Effector memory CD4-positive, alpha-beta T cell (primary cell): ENCODE results near the gene IGFBP2.

ENCODE experiments used
- DNase-seq, 3 donors: peaks; one replicate each; pipeline ENCODE4 v3.0.0-alpha.2; 2020
- H3K27ac ChIP-seq: 2 replicates; pipeline ENCODE4 v1.7.0; 2013; ENCODE audit warnings: mild to moderate bottlenecking, low read length, moderate library complexity; ENCODE audit not compliant: insufficient read depth, poor library complexity, severe bottlenecking
- H3K27me3 ChIP-seq: replicated peaks from 2 replicates; pipeline ENCODE4 v1.7.0; 2013; ENCODE audit warnings: mild to moderate bottlenecking, low read length; ENCODE audit not compliant: insufficient read depth, control insufficient read depth, poor library complexity, severe bottlenecking
- H3K36me3 ChIP-seq: 2 replicates; pipeline ENCODE4 v1.7.0; 2013; ENCODE audit warnings: mild to moderate bottlenecking, low read length, moderate library complexity; ENCODE audit not compliant: control insufficient read depth, insufficient read depth
- H3K4me1 ChIP-seq: 2 replicates; pipeline ENCODE4 v1.7.0; 2013; ENCODE audit warnings: low read length, mild to moderate bottlenecking; ENCODE audit not compliant: control insufficient read depth, insufficient read depth, poor library complexity, severe bottlenecking
- H3K4me3 ChIP-seq: 2 replicates; pipeline ENCODE4 v1.7.0; 2013; ENCODE audit warnings: low read length, low read depth, mild to moderate bottlenecking; ENCODE audit not compliant: insufficient read depth, poor library complexity, severe bottlenecking
- H3K9me3 ChIP-seq: 2 replicates; pipeline ENCODE4 v1.7.0; 2013; ENCODE audit warnings: mild to moderate bottlenecking, low read length, moderate library complexity; ENCODE audit not compliant: control insufficient read depth

Gene IGFBP2

DNA sequence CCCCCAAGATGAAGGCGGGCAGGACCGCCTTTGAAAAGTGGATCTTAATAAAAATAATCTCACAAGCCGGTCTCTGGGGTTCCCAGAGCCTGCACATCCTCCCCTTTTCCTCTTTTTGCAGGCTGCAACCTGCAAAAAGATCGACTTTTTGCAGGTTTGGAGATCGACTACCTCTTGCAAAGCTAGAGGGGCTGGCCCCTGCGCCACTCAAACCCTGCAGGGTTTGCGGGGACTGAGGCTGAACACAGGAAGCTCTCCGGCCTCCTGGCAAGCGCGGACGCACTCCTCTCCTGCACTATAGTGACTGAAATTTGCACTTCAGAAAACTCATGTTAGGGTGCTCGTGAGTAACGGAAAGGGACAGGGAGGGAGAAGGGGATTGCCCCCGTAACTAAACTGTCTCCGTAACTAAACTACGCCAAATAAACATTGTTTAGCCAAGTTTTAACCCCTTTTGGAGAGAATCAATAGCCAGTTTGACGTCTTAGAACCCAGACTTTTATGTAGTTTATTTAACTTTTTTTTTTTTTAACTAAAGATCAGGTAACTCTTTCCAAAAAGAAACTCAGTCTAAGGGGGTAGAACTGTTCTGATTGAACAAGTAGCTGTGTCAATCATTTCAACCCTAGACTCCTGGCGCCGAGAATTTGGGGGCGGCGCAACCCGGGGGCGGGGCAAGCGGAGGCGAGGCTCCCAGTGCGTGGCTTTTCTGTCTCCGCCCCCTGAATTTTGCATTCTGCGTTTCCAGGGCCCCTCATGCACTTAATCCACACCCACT, 59.6 kb downstream of the IGFBP2 start:
- H3K36me3 ChIP-seq, result no peaks in the 10 kb centered on the region
- peak overlapping the region; percentile 48 for H3K4me3 ChIP-seq
- peaks cover 35% of the 10 kb centered on the region for H3K27me3 ChIP-seq
- H3K27ac ChIP-seq, result no peak overlapping the region
- peaks cover 31% of the 10 kb centered on the region for H3K4me1 ChIP-seq
- no peaks in the 10 kb centered on the region for H3K9me3 ChIP-seq
- DNase-seq, result no peak

DNA sequence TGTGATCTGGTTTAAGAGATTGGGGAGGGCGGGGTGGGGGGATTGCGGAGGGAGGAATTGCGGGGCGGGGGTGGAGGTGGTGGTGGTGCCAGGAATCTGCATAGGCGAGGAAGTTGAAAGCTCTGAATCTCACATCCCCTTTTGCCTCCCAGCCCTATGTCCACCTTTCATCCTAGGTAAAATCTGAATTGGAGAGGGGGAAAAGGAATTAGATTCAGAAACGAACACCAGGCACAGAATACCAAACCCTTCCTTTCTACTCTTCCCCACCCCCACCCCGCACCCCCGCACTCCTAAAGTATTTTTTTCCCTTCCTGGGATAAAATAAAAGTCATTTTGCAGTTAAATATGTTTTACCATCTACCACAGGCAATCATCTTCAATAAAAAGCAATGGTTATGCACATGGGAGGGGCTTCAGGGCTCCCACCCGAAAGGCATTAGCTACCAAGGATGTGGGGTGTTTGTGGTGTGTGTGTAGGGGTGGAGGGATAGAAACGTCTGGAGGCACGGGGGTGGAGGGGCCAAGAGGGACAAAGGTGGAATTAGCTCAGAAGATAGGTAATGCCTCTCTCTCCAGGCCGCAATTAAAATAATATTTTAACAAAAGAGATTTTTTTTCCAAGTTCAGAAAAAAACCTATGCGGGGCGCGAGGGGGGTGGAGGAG, 60.3 kb downstream of the IGFBP2 start:
- no peak overlapping the region for H3K27ac ChIP-seq
- H3K9me3 ChIP-seq, result no peaks in the 10 kb centered on the region
- peaks cover 37% of the 10 kb centered on the region for H3K27me3 ChIP-seq
- peak overlapping the region; percentile 48 for H3K4me3 ChIP-seq
- H3K36me3 ChIP-seq, result no peaks in the 10 kb centered on the region
- H3K4me1 ChIP-seq, result peaks cover 31% of the 10 kb centered on the region
- no peak for DNase-seq

DNA sequence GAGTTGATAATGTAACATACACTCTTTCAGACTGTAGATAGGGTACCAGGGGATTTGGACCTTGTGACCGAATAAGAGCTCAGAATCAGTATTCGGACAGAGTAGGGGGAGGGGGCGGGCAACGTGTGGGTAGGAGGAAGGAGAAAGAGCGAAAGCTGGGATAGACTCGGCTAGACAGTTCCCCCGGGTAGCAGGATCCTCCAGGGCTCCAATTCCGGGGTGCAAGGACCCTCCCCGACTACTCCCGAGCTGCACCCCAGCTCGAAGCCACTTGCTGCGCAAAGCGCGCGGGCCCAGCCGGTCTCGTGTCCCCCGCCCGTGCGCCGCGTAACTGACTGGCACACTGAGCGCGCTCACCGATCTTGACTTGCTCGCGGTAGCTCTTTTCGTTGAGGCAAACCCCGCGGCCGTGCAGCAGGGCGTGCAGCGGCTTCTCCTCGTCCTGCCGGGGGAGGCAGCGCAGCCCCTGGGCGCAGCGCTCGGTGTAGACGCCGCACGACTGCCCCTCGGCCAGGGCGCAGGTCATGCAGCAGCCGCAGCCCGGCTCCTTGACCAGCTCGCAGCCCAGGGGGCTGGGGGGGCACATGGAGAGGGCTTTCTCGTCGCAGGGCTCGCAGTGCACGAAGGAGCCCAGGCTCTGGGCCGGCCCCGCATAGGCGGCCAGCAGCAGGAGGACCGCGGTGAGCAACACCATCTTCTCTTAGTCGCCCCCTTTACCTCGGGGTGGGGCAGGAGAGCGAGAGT, 61.0 kb downstream of the IGFBP2 start:
- no peak for DNase-seq
- H3K27ac ChIP-seq, result no peak overlapping the region
- H3K27me3 ChIP-seq, result peaks cover 41% of the 10 kb centered on the region
- peaks cover 31% of the 10 kb centered on the region for H3K4me1 ChIP-seq
- no peaks in the 10 kb centered on the region for H3K9me3 ChIP-seq
- no peaks in the 10 kb centered on the region for H3K36me3 ChIP-seq
- H3K4me3 ChIP-seq, result peak overlapping the region; percentile 31

DNA sequence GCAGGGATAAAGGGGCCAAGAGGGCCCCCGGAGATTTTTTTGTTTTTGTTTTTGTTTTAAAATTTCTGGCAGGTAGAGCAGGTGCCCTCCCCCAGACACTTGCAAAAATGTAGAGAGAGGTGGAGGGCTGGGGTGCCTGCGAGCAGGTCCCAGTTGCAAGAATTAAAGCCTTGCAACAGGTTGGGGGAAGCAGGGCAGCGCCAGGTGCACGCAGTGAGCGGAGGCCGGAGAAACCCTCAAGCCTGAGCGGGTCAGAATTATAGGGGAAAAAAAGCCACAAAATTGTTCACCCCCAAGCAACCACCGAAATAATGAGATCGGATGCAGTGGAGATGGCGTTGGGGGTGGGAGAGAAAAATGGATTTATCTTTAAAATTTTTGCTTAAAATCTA, 61.6 kb downstream of the IGFBP2 start:
- Histone ChIP-seq H3K9me3 (no peaks in the 10 kb centered on the region), H3K4me3 (no peak overlapping the region), H3K36me3 (no peaks in the 10 kb centered on the region), H3K4me1 (peaks cover 31% of the 10 kb centered on the region), H3K27me3 (peaks cover 41% of the 10 kb centered on the region), H3K27ac (no peak overlapping the region)
- DNase-seq, result no peak

DNA sequence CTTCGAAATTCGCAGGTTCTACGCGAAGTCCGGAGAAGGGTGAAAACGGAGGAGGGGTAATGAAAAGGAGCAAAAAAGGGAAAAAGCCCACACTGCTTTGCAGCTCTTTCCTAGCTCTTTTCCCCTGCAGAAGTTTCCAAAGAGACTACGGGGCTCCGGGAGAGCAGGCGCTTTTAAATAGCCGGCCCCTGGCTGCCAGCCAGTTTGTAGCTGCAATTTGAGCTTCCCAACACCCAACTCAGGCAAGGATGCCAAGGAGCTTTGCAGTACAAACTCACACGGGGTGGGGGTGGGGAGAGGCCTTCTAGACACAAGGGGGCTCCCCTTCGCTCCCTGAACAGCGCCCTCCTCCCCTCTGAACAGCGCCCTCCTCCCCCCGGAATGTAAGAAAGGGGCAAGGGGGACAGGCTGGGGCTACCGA, 62.2 kb downstream of the IGFBP2 start, which contains the start of gene IGFBP5:
IGFBP5 (minus strand) TSS at position 149 of the 421 bp plus-strand sequence. CDS start 774 bp downstream, outside the sequence.
- no peak for DNase-seq
- peaks cover 31% of the 10 kb centered on the region for H3K4me1 ChIP-seq
- peaks cover 41% of the 10 kb centered on the region for H3K27me3 ChIP-seq
- H3K27ac ChIP-seq, result no peak within 1 kb of the TSS
- no peaks in the 10 kb centered on the region for H3K36me3 ChIP-seq
- H3K4me3 ChIP-seq, result peak within 1 kb of the TSS; percentile 31
- H3K9me3 ChIP-seq, result no peaks in the 10 kb centered on the region

DNA sequence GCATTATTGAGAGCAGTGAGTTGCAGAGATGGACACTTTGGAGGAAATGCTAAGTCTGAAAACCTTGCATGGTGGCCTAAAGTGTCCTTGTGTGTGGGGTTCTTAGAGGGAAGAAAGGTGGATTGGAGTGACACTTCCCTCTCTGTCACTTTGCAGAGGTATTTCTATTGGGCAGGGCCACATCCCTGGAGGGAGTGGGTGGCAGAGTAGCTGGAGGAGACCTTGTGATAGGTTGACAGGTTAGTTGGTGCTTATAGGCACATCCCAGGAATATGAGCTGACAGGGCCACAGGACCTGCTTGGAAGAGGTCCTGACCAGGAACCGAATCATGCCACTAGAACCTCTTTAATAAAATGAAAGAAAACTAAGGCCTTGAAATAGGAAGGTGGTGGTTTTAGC, 63.1 kb downstream of the IGFBP2 start:
- H3K27ac ChIP-seq, result no peak overlapping the region
- no peaks in the 10 kb centered on the region for H3K9me3 ChIP-seq
- peaks cover 27% of the 10 kb centered on the region for H3K4me1 ChIP-seq
- no peaks in the 10 kb centered on the region for H3K36me3 ChIP-seq
- no peak overlapping the region for H3K4me3 ChIP-seq
- no peak for DNase-seq
- peaks cover 41% of the 10 kb centered on the region for H3K27me3 ChIP-seq

DNA sequence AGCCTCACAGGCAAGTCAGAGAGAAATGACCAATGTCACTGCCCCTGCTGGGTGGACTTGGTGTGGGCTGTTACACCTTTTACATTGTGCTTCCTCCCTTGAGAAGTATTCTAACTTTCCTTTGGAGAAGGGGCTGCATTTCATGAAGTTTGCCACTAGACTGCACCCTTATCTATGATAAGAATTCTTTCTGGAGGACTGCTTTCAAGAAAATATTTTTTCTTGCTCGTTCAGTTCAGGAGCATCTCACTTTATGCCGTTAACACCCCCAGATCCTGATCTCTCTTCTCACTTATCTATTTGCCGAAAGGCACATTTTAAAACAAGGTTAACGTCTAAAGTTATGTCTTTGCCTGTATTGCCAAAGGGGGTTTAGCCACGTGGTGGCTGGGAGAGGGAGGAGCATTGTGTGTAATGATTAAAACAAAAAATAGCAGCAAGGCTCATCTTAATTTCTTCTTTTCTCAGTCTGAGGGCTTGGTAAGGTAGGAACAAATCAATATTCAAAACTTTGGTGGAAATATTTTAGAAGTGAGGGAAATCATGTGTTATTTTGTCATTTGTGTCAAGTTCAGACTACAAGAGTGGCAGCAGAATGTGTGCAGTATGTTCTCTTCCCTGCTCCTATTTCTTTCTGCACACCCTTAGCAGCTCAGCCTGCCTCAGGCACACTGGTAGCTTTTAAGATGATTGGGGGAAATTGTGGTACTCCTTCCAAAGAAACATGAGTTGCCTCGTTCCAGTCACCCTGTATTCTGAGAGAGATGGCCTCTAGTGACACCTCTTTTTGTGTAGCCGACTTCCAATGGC, 63.7 kb downstream of the IGFBP2 start:
- peaks cover 22% of the 10 kb centered on the region for H3K4me1 ChIP-seq
- no peak overlapping the region for H3K4me3 ChIP-seq
- no peak for DNase-seq
- no peak overlapping the region for H3K27ac ChIP-seq
- no peaks in the 10 kb centered on the region for H3K9me3 ChIP-seq
- H3K27me3 ChIP-seq, result peaks cover 41% of the 10 kb centered on the region
- H3K36me3 ChIP-seq, result no peaks in the 10 kb centered on the region

DNA sequence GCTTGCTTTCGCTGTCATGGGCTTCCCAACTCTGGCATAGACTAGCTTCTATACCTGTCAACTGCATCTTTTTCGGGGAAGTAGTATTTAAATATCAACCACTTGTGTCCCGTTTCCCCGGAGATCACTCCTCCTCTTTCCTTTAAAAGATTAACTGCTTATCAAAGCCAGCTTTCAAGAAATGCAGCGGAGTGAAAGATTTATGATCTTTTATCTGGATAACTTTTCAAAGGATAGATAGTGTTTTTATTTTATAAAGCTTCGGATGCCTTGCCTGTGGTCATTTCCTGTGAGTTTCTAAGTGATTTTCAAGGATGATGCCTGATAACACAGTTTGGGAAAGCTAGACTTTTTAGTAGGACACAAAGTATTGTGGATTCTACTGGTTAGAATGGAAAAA, 65.1 kb downstream of the IGFBP2 start:
- no peak overlapping the region for H3K4me3 ChIP-seq
- H3K27ac ChIP-seq, result no peak overlapping the region
- H3K27me3 ChIP-seq, result peaks cover 31% of the 10 kb centered on the region
- no peak for DNase-seq
- H3K9me3 ChIP-seq, result no peaks in the 10 kb centered on the region
- H3K36me3 ChIP-seq, result no peaks in the 10 kb centered on the region
- peaks cover 14% of the 10 kb centered on the region for H3K4me1 ChIP-seq

DNA sequence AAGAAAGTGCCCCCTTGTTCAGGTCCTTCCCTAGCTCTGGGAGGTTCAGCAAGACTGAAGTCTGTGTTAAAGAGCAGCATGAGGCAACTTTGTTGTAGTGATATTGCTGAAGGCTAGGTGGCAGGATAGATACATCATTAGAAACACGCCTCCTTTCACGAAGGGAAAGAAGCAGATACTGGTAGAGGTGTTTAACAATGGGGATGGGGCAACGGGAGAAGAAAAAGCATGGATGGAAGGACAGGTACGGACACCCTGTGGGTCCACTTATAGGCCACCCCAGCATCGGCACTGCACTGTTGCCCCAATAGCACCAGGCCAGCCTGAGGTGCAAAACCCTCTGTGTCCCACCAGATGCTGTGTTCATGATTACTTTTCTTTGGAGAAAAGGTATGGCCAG, 65.7 kb downstream of the IGFBP2 start:
- no peak overlapping the region for H3K27ac ChIP-seq
- no peak for DNase-seq
- no peaks in the 10 kb centered on the region for H3K9me3 ChIP-seq
- H3K4me3 ChIP-seq, result no peak overlapping the region
- peaks cover 12% of the 10 kb centered on the region for H3K4me1 ChIP-seq
- H3K27me3 ChIP-seq, result peaks cover 25% of the 10 kb centered on the region
- H3K36me3 ChIP-seq, result no peaks in the 10 kb centered on the region
